GOT3 (cell line): ENCODE measurements around the gene PPP1R3C.

Experiments
- DNase-seq: peaks from one replicate; lab custom pipeline; 2025; ENCODE audit warnings: mixed read lengths; lab: John Stamatoyannopoulos, UW

PPP1R3C gene

DNA sequence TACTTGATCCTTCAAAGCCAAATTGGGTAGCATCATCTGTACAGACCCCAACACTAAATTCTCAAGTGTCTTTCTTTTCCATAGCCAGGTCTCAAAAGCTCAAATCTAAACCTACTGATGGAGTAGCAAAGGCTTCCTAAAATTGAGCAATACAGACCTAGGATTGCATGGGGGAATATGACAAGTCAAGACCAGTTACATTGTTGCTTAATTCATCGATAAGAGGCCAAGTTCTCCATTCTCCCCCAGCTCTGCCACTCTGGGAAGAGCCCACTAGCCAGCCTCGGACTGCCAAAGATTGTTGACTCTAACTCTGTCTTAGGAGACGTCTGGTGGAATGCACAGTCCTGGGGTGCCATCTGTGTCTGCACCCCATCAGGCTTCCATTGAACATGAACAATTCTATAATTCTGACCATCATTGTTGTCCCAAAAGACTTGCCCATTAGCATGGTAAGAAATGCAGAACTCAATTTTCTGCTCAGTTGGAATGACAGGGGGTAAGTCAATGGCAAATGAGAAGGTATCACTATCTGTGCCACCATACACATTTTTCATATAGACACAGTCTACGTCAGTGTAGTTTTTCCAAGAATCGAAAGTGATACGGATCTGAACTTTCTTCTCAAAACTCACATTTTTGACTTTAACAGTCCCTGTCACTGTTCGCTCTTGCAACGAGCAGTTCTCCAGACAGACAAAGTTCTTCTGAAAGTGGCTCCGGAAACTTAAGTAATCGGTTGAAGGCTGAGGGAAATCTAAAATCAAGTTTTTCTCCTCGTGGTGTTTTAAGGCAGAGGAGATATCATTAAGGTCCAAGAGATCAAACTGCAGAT lies 2.9 kb downstream of the PPP1R3C start:
- no peak for DNase-seq

GRCh38 chr10:91628383-91628782 lies 4.5 kb downstream of the PPP1R3C start:
- DNase-seq: no peak

- no peak for DNase-seq
These were observed 5.3 kb downstream of the PPP1R3C start for GRCh38 chr10:91627344-91628102.

GRCh38 chr10:91626936-91627335 lies 5.9 kb downstream of the PPP1R3C start:
- no peak for DNase-seq

- DNase-seq: no peak
These were observed 8.2 kb downstream of the PPP1R3C start for GRCh38 chr10:91624633-91625032.

DNA sequence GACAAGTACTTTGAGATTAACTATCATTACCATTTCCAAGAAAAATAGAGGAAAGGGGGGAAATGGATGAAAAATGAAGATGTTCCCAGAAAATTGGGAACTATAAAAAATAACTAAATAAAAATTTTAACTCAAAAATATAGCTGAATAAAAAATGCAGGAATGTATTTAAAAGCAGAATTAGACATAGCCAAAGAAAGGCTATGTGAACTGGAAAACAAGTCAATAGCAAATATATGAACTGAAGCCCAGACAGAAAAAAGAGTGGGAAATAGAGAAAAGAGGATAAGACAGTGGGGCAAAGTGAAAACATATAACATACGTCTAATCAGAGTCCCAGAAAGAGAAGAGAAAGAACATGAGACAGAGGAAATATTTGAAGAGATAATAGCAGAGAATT lies 10.3 kb downstream of the PPP1R3C start:
- DNase-seq: no peak

DNA sequence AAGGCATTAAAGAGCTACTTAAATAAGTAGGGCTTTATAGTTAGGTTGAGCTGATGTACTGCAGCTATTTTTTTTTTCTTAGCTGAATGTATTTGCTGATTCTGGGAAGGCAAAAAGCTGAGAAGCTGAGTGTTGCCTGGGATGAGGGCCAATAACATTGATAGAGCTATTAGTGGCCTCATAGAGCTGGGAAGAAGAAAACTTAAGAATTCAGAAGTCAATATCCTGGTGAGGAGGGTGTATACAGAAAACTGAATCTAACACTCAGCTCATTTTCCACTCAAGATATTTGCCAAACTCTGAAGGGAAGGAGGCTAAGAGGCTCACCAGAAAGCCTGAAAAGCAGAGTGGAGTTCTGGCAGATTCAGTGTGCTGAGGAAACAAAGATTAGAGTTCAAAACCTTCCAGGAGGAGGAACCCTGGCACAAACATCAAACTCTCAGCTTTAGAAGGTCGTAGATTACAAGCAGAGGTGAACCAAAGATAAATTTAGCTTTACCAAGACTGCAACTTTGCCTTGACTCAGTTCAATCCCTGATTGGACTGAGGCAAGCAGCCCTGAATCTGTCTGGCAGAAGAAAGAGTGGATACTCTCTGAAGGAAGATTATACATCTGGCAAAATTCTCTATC lies 11.3 kb downstream of the PPP1R3C start:
- no peak for DNase-seq

DNA sequence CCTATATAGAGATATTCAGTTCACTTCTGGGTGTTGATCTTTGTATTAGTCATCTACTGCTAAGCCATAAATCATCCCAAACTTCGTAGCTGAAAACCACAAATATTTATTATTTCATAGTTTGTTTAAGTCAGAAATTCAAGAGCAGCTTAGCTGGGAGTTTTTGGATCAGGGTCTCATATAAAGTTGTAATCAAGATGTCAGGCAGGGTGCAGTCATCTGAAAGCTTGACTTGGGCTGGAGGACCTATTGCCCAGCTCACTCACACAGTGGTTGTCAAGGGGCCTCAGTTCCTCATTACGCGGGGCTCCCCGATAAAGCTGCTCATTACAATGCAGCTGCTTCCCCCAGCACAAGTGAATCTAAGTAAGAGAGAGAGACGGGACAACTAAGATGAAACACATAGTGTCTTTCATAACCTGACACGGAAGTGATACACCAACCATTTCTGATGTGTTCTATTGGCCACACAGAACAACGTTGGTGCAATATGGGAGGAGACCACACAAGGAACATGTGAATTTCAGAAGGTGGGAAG lies 15.7 kb downstream of the PPP1R3C start:
- no peak for DNase-seq

- no peak for DNase-seq
These were observed 16.7 kb downstream of the PPP1R3C start for GRCh38 chr10:91616137-91616536.

- DNase-seq: no peak
These were observed 18.6 kb downstream of the PPP1R3C start for GRCh38 chr10:91614225-91614624.

DNA sequence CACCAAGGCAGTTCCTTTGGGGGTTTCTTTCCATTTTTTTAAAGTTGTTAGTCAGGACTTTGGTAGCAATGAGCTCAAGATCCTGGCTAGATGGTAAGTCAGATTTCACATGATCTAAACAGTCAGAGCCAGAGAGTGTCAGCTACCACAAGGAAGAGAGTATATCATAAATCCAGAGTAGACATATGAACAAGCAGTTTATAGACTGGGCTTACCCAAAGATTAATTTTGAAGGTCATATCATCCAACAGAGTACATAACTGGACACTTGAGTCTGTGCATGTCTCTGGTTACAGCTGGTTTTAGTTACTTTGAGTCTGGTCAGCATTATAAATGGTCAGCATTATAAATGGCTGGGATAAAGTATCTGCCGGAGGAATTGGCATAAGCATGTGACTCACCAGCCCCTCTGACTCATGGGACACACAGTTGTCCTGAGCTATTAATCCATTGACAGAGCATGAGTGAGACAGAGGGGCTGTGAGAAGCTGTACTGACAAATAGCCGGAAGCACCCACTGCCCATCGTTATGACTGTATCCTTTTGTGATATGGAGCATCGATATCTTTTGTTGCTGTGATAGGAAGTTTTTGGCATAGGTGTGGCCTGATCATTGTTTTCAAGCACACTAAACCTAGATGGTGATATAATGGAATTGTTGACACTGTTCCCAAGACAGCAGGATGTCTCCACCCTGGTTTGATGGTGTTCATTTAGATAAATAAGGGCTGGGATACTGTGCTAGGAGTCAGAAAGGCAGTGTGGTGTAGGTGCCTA lies 19.3 kb downstream of the PPP1R3C start:
- DNase-seq: peak; percentile 20

DNA sequence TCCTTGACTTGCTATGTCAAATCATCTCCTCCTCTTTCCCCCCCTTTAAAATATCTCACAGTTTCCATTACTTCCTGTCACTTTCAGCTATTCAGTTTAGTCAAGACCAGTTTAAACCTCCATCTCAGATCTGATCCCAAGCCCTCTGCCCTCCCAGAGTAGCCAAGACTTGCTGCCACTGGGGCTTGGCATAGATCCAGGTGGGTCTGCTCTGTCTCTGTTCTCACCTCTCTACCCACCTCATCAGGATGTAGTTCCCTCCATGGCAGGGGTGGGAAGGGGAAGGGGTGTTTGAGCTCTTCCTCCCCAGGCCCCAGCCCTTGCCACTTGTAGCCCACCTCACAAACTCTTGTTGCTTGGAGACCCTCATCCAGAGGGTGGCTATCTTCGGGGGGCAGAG lies 22.0 kb downstream of the PPP1R3C start:
- no peak for DNase-seq

GRCh38 chr10:91610444-91610843 lies 22.4 kb downstream of the PPP1R3C start:
- no peak for DNase-seq

GRCh38 chr10:91607646-91608403 lies 25.0 kb downstream of the PPP1R3C start:
- no peak for DNase-seq

DNA sequence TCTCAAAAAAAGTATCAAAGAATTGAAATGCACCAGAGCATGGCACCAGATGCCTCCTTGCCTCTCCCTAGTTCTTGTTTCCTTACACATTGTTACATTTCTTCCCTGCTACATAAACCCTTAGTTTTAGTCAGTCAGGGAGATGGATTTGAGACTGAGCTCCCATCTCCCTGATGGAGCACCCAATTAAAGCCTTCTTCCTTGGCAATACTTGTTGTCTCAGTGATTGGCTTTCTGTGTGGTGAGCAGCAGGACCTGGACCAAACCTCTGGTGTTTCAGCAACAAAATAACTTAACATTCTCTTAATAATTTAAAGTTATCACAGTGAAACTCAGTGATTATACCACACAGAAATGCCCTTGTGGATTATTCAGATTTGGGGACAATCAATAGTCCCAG lies 26.9 kb downstream of the PPP1R3C start:
- no peak for DNase-seq

DNA sequence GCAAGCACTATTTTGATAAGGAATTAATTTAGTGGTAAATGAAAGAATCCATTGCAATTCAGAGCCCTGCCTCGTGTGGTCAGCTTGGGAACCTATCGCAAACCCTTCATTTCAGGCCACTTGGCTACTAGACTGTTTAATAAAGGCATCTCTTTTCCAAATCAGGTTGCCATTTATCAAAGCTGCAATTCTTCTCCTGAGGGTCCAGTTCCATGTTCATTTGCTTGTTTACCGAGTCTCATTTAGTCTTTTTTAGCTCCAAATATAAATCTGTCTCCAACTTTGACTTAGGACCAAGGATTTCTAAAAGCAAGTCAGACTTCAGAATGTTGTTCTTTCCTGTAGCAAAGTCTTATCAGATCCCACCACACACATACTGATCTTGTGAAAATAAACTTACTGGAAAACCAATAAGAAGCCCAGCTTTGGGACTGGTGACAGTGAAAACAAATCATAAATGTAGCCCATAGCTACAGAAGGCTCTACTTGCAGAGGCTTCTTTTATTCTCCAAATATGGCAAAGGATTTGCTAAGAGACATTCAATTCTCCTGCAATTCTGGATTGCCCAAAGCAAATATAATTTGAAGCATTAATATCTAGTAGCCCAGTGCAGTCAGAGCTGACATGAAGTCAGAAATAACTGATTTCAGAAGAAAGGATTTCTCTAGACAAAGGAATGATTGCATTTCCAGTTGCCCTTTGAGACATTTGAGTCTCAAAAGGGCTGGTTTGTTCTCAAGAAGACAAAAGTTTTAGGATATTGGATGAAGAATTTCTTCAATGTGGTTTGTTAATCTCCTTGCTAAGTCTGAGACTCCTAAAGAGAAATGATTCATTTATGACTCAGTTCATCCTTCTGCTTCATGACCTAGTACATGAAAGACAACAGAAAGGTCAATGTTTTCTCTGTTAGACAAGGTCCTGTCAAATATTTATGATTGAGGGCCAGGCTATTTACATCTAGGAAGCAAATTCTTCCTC lies 28.0 kb downstream of the PPP1R3C start:
- DNase-seq: no peak

- DNase-seq: no peak
These were observed 28.9 kb downstream of the PPP1R3C start for GRCh38 chr10:91603931-91604331.

- no peak for DNase-seq
These were observed 29.9 kb downstream of the PPP1R3C start for GRCh38 chr10:91602868-91603568.

DNA sequence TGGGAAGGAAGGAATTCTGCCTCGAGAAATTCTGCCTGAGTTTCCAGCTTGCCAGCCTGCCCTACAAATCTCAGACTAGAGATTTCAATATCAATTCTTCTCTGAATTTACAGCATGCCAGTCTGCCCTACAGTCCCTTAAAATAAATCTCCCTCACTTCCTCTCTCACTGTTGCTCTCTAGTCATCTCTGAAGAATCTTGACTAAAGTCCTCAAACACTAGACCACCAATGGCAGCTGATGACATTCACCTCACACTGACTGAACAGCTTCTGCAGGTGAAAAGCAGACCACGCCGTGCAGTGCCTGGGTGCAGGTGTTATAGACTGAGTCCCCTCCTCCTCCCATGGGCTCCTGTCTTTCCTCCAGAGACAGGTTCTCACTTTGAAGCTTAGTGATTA lies 30.4 kb downstream of the PPP1R3C start:
- DNase-seq: no peak
